ENCODE data around the gene EIF2AK3. TPM values are rescaled to one million over a fixed set of nuclear protein-coding genes. Genes with fewer than 3 reads are reported as not detected.
A peak's percentile ranks its signal among the peaks of the same experiment; 100 is the strongest.
"Not testable (repeated sequence)": the region's sequence is repeated elsewhere in the genome, so short reads cannot be mapped to it uniquely, and the experiment has no call there.

Gene EIF2AK3
- polyA plus RNA-seq, 1 donor from 2014 or later = 23.2 TPM

DNA sequence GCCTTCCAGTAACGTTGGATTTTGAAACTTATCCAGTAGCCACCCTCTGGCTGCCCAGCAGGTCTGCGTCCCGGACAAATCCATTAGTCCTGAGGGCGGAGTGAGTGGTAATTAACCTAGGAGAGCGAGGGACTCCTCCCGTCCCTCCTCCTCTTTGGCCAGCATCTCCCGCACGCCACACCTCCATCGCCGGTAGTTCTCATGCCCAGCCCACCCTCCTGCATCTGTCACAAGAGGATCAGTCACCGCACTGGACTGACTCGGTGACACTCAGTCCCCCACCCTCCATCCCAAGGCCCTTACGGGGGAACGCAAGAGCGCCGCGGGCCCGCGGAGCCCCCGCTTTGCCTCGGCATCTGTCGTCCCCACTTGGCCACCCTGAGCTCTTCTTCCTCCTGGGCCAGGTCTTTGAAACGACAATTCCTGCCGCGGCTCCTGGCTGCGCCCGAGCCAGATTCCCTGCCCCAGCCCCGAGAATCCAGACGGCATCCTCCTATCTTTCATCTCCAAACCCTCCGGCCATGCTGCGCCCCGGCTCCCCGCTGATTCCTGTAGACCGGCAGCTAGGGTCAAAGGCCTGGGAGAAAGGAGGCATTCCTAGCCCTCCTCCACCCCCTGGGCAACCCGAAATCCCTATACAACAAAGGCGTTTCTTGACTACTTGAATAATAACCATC is 77.5 kb downstream of the EIF2AK3 start:
- TF ChIP-seq, protein P1, sequence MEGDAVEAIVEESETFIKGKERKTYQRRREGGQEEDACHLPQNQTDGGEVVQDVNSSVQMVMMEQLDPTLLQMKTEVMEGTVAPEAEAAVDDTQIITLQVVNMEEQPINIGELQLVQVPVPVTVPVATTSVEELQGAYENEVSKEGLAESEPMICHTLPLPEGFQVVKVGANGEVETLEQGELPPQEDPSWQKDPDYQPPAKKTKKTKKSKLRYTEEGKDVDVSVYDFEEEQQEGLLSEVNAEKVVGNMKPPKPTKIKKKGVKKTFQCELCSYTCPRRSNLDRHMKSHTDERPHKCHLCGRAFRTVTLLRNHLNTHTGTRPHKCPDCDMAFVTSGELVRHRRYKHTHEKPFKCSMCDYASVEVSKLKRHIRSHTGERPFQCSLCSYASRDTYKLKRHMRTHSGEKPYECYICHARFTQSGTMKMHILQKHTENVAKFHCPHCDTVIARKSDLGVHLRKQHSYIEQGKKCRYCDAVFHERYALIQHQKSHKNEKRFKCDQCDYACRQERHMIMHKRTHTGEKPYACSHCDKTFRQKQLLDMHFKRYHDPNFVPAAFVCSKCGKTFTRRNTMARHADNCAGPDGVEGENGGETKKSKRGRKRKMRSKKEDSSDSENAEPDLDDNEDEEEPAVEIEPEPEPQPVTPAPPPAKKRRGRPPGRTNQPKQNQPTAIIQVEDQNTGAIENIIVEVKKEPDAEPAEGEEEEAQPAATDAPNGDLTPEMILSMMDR (IDR thresholded peaks at IDR 0.05; ENCODE audit: poor library complexity, severe bottlenecking) = no peak
- TF ChIP-seq REST (IDR thresholded peaks at IDR 0.05; ENCODE audit: borderline replicate concordance) (no peak), SMC3 (conservative IDR thresholded peaks at IDR 0.05; ENCODE audit: poor library complexity) (no peak), TAF1 (IDR thresholded peaks at IDR 0.05; ENCODE audit: low read depth) (no peak), EP300 (conservative IDR thresholded peaks at IDR 0.05; ENCODE audit: poor library complexity, severe bottlenecking) (no peak), MXI1 (conservative IDR thresholded peaks at IDR 0.05; ENCODE audit: poor library complexity, severe bottlenecking) (no peak), RAD21 (conservative IDR thresholded peaks at IDR 0.05) (no peak), POLR2AphosphoS5 (IDR thresholded peaks at IDR 0.05) (no peak), EZH2 (IDR thresholded peaks at IDR 0.05; ENCODE audit: borderline replicate concordance, insufficient read depth, low read length, poor library complexity, severe bottlenecking) (no peak)
- no peaks in the 10 kb centered on the region for H3F3A ChIP-seq (ENCODE audit: insufficient read depth, low read length, poor library complexity, severe bottlenecking)
- no peak overlapping the region for H3K27ac ChIP-seq (ENCODE audit: low read length)
- no peak overlapping the region for H3K4me2 ChIP-seq (ENCODE audit: low read length)
- H3K9me3 ChIP-seq (ENCODE audit: low read length) = no peaks in the 10 kb centered on the region
- H3K36me3 ChIP-seq (ENCODE audit: insufficient read depth, low read length) = no peaks in the 10 kb centered on the region
- peaks cover 5% of the 10 kb centered on the region for H3K27me3 ChIP-seq (ENCODE audit: insufficient read depth, low read depth, low read length)
- peak overlapping the region; percentile 15 for H3K4me3 ChIP-seq (ENCODE audit: low read length)
- H3K9me2 ChIP-seq (ENCODE audit: insufficient read depth, low read length) = no peaks in the 10 kb centered on the region
- H3K9ac ChIP-seq (ENCODE audit: low read length) = no peak overlapping the region
- H2AFZ ChIP-seq (ENCODE audit: low read depth, low read length) = no peak overlapping the region
- no peaks in the 10 kb centered on the region for H4K20me1 ChIP-seq (ENCODE audit: insufficient read depth)
- H3K79me2 ChIP-seq (replicated peaks; ENCODE audit: insufficient read depth, low read length) = no peaks in the 10 kb centered on the region

- H3K36me3 ChIP-seq (ENCODE audit: insufficient read depth, low read length) = not testable (repeated sequence)
These were observed 81.0 kb downstream of the EIF2AK3 start for GRCh38 chr2:88546291-88546690.

More at GRCh38 chr2:88546291-88546690, 81.0 kb downstream of the EIF2AK3 start:
- H3K79me2 ChIP-seq (replicated peaks; ENCODE audit: insufficient read depth, low read length); H3K27me3 ChIP-seq (ENCODE audit: insufficient read depth, low read depth, low read length); H4K20me1 ChIP-seq (ENCODE audit: insufficient read depth); H3K9ac ChIP-seq (ENCODE audit: low read length); H3F3A ChIP-seq (ENCODE audit: insufficient read depth, low read length, poor library complexity, severe bottlenecking); H3K9me3 ChIP-seq (ENCODE audit: low read length); H3K9me2 ChIP-seq (ENCODE audit: insufficient read depth, low read length); H2AFZ ChIP-seq (ENCODE audit: low read depth, low read length); H3K27ac ChIP-seq (ENCODE audit: low read length); H3K4me3 ChIP-seq (ENCODE audit: low read length); H3K4me2 ChIP-seq (ENCODE audit: low read length): not testable (repeated sequence)

Measured in neural cell (in vitro differentiated cells).